ENCODE measurements around the gene FAM98B. TPM values are rescaled to one million over a fixed set of nuclear protein-coding genes. Genes with fewer than 3 reads are reported as not detected.

Gene FAM98B
- polyA plus RNA-seq, 3 donors: 3.3 to 14.2 (median 7.9) TPM

DNA sequence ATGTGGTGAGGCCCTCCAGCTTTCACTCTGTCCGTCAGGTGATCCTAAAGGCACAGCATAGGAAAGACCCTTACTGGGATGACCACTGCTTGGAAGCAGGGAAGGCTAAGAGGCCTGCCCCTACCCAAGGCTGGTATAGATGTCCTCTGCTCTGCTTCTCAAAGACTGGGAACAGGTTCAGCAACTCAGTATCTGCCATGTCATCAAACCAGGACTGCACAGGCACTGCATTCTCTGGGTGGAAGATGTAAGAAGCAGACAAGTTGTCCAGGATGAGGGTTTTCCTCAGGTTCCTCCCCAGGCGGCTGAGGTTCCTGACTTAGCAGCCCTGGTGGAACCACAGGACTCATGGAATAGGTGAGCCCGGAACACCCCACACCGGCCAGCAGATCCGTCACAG, 4.7 kb downstream of the FAM98B start:
- WGBS, 3 donors: 96 to 98% (median 97%) methylated on average over 5 of the region's 5 CpGs
- no peak overlapping the region for H3K27ac ChIP-seq (ENCODE audit: low read depth, low read length)

DNA sequence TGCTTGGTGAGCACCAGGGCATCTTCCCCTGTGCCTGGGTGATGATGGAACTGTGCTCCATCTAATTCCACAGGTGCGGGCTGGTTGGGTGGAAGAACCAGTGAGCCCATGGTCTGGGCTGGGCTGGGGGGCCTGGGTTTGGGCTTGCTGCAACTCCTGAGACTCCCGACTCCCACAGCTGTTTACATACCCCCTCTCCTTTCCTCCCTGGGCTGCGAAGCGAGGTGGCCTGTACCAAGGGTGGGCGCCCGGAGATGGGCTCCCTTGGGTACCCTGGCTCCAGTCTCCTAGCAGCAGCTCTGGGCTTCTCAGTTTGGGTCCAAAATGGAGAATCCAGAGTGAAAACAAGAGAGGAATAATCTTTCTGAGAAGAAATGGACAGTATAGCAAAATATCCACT, 5.6 kb downstream of the FAM98B start:
- 86 to 99% (median 97%) methylated on average over 6 of the region's 6 CpGs for WGBS, 3 donors

DNA sequence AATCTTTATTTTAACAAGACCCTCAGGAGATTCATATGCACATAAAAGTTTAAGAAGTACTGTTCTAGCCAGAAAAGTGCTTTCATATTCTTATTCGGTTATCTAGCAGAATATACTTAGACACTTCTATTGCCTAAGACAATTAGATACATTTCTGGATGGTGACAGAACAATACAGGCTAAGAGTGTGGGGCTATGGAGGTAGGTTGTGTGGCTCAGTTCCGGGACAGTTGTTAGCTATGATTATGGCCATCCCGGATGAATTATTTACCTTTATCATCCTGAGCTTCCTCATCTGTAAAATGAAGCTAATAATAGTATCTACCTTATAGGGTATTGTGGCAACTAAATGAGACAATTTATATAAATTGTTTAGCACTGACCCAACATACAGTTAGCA, 6.6 kb downstream of the FAM98B start:
- WGBS, 3 donors: 87 to 88% (median 88%) methylated on average over 3 of the region's 3 CpGs
- no peak overlapping the region for H3K27ac ChIP-seq (ENCODE audit: low read depth, low read length)

More for the DNA sequence above, 5.6 kb downstream of the FAM98B start:
- H3K27ac ChIP-seq (ENCODE audit: low read depth, low read length): no peak overlapping the region

DNA sequence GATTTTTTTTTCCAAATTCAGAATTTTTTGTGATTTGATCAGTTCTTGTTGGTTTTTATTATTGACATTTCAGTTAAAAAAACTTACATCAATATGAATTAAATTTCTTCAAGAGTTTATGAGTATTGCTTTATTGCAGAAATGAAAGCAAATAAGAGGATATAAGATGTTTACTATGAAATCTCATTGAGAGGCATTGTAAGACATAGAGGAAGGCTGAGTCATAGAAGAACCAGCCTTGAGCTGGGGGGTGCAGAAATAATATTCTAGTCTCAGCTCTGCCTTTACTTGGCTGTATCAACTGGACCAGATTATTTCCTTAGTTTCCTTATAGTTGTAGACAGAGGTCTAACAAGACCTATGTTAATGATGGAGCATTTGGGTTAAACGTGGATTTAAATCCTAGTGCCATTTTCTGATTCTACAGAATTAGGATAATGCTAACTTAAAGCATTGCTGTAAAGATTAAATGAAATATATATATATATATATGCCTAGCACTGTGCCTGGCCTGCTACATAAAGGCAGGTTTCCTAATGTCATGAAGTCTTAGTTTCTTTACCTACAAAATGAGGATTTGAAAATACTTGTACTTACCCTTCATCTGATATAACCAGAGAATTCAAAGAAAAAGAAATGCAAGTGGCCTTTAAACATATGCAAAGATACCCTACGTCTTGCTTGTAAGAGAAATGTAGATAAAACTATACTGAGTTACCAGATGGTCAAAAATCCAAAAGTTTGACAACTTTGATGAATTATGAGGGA, 7.3 kb downstream of the FAM98B start:
- WGBS, 3 donors: 82 to 91% (median 87%) methylated on average over 2 of the region's 2 CpGs
- H3K27ac ChIP-seq (ENCODE audit: low read depth, low read length): no peak overlapping the region

DNA sequence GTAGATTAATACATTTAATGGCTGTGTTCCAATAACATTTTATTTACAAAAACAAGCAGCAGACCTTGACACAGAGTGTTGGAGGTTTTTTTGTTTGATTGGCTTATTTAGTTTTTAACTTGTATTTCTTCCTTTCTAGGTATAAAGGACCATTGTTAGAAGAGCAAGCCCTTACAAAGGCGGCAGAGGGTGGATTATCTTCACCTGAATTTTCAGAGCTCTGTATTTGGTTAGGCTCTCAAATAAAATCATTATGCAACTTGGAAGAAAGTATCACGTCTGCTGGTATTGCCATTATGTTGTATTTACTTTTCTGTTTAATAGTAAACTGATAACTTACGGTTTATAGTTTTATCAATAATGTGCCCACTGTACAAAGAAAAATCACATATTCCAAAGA, 10.0 kb downstream of the FAM98B start:
- WGBS, 3 donors: 30 to 91% (median 89%) methylated on average over 3 of the region's 3 CpGs
- no peak overlapping the region for H3K27ac ChIP-seq (ENCODE audit: low read depth, low read length)

DNA sequence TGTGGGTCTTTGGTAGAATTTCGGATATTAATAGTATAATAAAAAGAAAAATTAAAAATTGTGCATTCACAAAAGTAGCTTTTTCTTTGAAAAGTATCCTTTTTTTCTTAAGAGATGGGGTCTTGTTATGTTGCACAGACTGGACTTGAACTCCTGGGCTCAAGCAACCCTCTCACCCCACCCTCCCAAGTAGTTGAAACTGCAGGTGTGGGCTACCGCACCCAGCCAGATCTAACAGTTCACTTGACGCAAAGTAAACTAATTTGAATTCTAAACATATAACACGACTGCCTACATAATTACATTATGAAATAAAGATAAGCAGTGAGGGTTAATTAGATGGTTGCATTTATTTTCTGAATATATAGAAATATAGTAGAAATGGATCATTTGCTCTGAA, 10.7 kb downstream of the FAM98B start:
- WGBS, 3 donors: 59 to 91% (median 82%) methylated on average over 4 of the region's 4 CpGs
- no peak overlapping the region for H3K27ac ChIP-seq (ENCODE audit: low read depth, low read length)

DNA sequence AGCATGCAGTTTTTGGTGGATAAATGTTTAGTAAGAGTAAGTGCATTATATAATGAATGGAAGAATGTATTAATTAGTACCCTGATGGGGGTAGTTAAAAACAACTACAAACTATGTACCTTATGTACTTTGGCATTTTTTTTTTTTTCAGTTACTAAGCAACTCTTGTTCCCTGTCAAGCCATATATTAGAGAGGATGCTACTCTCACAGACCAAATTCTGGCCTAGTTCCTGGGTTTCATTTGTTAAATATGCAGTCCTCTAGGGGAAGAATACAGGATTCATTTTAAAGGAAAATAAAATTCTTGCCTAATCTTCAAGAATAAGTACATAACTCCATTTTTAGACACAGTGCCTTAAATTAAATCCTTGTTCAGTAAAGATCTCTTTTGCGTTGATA, 16.9 kb downstream of the FAM98B start:
- 80 to 98% (median 86%) methylated on average over 1 of the region's 1 CpG for WGBS, 3 donors
- H3K27ac ChIP-seq (ENCODE audit: low read depth, low read length): no peak overlapping the region

DNA sequence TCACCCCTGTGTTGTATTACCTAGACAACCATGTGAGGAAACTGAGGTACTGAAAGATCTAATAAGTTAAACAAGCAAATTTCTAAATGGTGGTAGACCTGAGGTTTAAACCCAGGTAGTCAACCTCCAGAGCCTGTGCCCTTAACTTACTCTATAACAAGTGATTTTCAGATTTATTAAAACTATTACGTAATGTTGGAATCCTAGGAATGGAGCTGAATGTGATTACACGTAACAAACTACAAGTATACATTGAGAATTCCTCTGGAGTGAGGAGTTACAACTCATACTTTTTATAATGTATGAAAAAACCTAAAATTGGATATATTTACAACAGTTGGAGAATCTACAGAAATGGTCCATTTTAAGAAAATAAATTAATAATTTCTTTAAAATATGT, 18.0 kb downstream of the FAM98B start:
- WGBS, 3 donors: 83 to 91% (median 88%) methylated on average over 2 of the region's 2 CpGs

DNA sequence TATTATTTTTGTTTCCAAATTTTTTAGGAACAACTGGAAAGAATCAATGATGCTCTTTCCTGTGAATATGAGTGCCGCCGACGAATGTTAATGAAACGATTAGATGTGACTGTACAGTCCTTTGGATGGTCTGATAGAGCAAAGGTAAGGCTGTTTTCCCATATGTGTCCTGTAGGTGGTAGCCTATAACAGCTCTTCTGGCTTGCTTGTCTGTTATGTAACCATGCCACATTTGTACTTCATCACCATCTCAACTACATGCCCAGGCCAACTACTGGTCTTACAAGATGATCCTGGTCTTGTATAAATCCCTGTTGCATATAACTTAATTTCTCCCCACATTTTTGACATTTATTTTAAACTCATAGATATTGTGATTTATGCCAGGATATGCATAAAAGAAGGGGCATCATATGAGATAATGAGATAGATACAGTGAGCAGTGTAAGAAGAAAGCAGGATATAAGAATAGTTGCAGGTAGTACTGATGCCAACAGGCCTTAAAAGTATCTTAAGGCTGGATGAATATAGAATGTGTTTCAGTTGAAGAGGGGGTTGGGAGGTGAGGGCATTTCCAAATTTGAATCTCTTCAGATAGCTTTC, 20.3 kb downstream of the FAM98B start:
- H3K27ac ChIP-seq (ENCODE audit: low read depth, low read length): no peak overlapping the region
- 32 to 69% (median 68%) methylated on average over 4 of the region's 4 CpGs for WGBS, 3 donors

More for the DNA sequence above, 18.0 kb downstream of the FAM98B start:
- H3K27ac ChIP-seq (ENCODE audit: low read depth, low read length): no peak overlapping the region

DNA sequence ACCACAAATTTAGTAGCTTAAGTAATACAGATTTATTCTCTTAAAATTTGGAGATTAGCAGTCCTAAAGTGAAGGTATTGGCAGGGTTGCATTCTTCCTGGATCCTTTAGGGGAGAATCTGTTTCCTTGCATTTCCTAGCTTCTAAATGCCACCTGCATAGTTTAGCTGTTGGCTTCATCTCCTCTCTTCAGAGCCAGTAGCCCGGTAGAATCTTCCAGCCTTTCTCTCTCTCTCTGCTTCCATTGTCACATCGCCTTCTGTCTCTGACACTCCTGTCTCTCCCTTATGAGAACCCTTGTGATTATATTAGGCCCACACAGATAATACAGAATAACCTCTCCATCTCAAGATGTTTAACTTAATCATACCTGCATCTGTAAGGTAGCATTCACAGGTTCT, 21.4 kb downstream of the FAM98B start:
- 94 to 100% (median 95%) methylated on average over 2 of the region's 2 CpGs for WGBS, 3 donors

DNA sequence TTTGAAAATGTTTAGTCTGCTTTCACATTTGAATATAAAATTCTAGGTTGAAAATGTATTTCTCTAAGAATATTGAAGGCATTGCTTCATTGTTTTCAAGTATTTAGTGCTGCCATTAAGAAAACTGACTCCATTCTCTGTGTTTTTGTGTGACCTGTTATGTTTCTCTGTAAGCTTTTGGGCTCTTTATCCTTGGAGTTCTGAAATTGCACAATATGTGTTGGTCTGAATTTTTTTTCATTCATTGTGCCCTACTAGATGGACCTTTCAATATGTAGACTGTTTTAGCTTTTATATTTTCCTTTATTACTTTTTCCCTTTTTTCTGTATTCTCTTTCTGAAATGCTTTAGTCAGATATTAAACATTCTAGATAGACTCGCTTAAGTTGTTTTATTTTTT, 22.2 kb downstream of the FAM98B start:
- 96 to 100% (median 97%) methylated on average over 1 of the region's 1 CpG for WGBS, 3 donors
- no peak overlapping the region for H3K27ac ChIP-seq (ENCODE audit: low read depth, low read length)

More for the DNA sequence above, 21.4 kb downstream of the FAM98B start:
- H3K27ac ChIP-seq (ENCODE audit: low read depth, low read length): no peak overlapping the region

DNA sequence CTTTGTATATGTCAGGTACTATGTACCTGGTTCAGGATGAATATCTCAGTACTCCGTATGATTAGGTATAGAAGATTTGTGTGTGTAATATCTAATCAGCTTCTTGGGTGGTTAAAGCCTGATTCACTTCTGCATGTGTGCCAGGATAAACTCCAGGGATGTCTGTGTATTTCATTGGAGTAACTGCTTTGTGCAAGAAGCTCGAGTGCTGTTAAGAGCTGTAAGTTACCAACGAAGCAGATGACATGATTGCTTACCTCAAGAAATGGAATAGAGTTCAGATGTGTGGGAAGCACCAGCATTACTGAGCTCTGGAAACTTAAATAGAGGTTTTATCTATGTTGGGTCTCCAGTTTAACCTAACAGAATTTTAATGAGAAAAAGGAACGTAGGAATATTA, 23.7 kb downstream of the FAM98B start:
- H3K27ac ChIP-seq (ENCODE audit: low read depth, low read length): no peak overlapping the region
- 75 to 86% (median 79%) methylated on average over 4 of the region's 4 CpGs for WGBS, 3 donors

DNA sequence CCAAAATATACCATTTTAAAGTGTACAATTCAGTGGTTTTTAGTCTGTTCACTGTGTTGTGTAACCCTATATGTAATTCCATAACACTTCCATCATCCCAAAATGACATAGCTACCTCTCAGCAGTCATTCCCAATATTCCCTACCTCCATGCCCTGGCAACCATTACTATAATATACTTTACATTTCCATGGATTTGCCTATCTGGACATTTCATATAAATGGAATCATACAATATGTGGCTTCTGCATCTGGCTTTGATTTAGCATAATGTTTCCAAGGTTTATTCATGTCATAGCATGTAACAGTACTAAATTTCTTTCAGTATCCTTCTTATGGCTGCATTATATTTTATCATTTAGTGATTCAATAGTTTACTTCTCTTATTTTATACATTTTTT, 25.3 kb downstream of the FAM98B start:
- no peak overlapping the region for H3K27ac ChIP-seq (ENCODE audit: low read depth, low read length)

DNA sequence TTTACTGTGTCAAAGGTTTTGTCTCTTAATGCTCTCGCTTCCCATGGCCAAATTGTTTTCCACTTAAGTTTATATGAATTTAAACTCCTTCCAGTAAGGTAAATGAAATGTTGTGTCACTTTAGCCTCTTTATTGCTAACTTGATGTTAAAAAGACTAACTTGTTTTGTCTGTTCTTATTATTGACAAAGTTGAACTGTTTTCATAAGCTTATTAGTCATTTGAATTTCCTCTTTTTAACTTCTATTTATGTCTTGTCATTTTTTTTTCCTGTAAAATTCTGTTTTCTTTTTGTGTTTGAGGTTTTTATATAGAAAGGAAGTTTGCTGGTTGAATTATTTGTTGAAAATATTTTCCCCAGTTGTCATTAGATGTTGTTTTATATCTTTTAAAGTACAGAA, 25.8 kb downstream of the FAM98B start:
- 96 to 100% (median 98%) methylated on average over 1 of the region's 1 CpG for WGBS, 3 donors
- no peak overlapping the region for H3K27ac ChIP-seq (ENCODE audit: low read depth, low read length)

DNA sequence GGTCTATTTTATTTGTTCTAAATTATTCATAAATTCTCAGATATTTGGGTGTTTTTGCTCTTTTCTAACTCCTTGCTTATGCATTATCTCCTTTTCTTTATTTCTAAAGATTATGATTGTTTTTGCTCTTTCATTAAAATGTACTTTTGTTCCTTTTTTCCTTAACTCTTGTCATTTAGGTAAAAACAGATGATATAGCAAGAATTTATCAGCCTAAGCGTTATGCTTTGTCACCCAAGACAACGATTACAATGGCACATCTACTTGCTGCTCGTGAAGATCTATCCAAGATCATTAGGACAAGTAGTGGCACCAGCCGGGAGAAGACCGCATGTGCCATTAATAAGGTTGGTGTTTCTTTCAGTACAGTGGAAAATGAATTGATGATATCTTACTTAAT, 27.2 kb downstream of the FAM98B start:
- 95 to 97% (median 95%) methylated on average over 5 of the region's 5 CpGs for WGBS, 3 donors

DNA sequence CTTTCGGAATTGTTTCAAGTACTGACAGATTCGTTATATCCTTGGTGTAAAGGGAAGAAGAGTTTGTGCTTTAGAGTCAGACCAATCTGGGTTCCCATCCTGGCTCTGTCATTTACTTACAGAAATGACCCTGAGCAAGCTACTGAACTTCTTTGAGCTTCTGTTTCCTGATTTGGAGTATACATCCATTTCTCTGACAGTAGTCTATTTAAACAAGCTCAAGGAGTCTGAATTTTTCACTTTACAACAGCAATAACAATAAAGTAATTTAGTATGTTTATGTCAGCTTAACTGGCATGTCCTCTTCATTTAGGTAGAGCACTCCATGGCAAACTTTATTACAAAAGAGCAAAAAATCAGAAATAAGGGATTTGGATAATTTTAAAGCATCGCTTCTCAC, 27.8 kb downstream of the FAM98B start:
- 95 to 98% (median 98%) methylated on average over 3 of the region's 3 CpGs for WGBS, 3 donors
- H3K27ac ChIP-seq (ENCODE audit: low read depth, low read length): no peak overlapping the region

More for the DNA sequence above, 27.2 kb downstream of the FAM98B start:
- H3K27ac ChIP-seq (ENCODE audit: low read depth, low read length): no peak overlapping the region

DNA sequence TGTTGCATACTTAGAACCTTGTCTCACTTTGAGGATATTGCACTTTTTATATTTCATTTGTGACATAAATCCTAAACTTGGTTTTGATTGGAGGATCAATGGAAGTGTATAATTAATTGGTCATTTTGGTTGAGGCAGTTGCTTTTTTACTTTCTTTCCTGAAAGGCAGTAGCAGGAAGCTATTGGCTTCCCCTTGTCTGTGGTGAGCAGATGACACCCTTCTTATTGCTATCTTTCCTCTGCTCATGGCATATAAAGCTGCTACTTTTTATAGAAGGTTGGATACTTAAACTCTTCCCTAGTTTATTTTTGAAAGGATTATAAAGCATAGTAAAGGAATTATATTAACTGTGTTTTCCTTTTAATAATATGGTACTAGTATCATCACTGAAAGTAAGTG, 28.6 kb downstream of the FAM98B start:
- H3K27ac ChIP-seq (ENCODE audit: low read depth, low read length): no peak overlapping the region

DNA sequence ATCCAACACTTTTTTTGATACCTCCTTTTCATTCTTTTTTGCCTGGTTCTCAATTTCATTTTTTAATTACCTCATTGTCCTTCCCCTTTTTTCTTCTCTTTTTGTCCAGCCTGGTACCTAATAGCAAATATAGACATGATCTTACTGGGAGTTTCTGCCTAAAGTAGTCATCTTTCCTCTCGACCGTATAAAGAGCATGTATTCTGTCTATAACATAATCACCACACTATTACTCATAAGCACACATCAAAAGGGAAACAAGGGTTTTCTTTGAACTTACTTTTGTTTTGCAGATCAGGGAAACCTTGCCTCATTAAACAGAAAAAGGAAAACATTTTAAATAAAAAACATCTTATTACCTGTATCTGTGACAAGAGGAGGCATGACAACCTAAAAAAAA, 33.0 kb downstream of the FAM98B start:
- no peak overlapping the region for H3K27ac ChIP-seq (ENCODE audit: low read depth, low read length)
- 73 to 88% (median 81%) methylated on average over 2 of the region's 2 CpGs for WGBS, 3 donors

DNA sequence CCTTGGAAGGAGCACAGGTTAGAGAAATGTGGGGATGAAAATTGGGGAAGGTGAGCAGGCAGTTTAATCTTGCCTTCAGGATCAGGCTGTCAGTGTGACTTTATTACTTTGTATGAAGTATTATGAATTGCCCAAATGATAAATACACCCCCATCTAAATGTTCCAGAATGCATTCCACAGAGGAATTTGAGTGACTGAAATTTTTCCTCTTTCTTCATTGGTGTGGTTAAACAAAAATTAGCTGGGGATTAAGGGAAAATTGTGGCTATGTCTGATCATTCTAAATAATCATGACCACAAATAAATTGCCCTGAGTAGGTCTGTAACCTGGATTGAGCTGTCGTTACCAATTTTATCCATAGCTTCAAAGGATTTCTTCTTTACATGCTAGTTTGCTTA, 33.5 kb downstream of the FAM98B start:
- 96 to 100% (median 97%) methylated on average over 1 of the region's 1 CpG for WGBS, 3 donors
- no peak overlapping the region for H3K27ac ChIP-seq (ENCODE audit: low read depth, low read length)

DNA sequence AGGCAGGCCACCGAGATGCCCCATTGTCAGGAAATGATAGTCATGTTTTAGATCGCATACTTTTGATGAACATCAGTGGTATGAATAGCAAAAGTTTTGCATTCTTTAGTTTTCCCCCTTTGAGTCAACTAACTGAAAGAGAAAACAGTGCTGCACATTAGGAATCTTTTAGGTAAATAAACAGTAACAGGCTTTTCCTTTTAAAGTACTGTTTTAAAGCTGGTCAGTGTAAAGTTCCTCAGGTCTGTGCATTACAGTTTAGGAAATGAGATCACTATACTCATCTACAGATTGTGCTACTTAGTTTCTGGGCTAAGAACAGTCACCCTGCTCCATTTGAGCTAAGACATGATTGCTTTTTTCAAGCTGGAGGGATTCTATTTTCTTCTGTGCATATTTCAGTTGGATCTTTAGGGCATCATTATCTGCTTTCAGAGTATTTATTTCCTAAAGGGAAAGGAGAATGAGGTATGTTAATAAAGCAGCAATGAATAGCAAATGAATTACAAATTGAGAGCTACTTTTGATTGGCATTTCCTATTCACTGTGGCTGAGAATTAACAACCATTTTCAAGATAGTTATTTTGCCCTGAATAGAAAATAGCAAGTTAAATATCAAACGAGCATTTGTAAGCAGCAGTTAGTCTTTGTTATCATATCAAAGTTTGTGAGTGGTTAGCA, 36.5 kb downstream of the FAM98B start:
- WGBS, 3 donors: 74 to 85% (median 81%) methylated on average over 3 of the region's 3 CpGs
- no peak overlapping the region for H3K27ac ChIP-seq (ENCODE audit: low read depth, low read length)
